Activated effector memory CD4-positive, alpha-beta T cell treated with anti-CD3 and anti-CD28 coated beads, Interleukin-2, amount 50 U/mL, for 16 hours (primary cell): Measurements from ENCODE around the gene ARHGAP22.

Experiments used
- DNase-seq: peaks from one replicate; pipeline ENCODE4 v3.0.0-alpha.2; 2020

Gene ARHGAP22

DNA sequence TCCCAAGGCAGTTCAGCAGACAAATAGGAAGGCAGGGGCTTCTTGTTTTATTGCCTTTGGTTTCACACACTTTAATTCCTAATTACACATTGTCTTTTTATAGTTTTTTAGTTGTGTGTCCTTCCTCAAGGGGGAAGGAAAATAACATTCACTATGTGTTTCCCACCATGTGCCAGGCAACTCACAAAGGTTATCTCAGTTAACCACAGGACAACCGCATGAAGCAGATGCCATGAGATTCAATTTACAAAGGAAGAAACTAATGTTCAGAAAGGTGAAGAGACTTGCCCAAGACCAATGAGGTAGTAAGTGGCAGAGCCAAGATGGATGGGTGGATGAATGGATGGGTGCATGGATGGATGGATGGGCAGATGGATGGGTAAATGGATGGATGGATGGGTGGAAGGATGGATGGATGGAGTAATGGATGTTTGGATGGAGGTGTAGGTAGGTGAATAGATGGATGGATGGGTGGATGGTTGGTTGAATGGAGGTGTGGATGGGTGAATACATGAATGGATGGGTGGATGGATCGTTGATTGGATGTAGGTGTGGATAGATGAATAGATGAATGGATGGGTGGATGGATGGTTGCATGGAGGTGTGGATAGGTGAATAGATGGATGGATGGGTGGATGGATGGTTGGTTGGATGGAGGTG lies 77.9 kb downstream of the ARHGAP22 start:
- DNase-seq, result no peak

DNA sequence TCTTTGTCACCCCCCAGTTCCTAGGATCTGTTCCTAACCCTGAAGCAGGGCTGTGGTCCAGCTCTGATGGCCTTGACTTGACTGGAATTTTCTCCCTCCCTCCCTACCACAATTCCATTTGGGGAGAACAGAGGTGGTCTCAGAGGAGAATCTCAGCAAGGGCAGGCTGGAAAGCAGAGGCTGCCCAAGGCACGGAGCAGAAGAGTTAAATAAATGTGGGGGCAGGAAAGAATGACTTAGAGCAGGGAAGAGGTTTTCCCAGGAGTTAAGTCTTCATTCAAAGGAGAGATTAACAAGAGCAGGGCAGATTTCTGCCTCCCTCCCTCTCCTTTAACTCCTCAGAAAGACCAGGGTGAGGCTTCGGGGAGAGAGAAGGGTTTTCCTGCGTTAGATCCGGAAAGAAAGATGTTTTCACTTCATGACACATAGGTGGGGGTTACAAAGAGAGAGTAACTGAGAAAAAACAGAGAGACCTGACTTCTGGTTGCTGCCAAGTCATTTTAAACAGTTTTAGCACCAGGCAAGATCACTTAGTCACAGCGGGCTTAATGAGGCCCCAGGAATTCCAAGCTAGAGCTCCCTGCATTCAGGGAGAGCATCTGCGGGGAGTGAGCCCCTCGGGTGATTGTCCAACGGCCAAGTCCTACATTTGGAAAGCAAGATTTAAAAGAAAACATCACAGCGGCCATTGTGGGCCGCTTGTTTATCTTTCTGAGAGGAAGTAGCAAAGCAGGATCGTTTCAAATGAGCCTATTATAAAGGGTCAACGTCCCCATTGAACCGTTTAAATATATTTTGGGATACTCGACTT lies 78.7 kb downstream of the ARHGAP22 start:
- no peak for DNase-seq

DNA sequence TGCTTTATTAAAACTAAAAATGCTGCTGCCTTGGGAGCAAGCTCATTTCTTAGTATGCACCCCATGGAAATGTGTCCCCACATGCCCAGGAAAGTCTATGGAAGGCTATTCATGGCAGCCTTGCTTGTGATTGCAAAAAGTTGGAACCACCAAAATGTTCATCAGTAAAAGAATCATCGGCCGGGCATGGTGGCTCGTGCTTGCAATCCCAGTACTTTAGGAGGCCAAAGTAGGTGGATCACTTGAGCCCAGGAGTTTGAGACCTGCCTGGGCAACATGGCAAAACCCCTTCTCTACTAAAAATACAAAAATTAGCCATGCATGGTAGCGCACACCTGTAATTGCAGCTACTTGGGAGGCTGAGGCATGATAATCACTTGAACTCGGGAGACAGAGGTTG lies 79.8 kb downstream of the ARHGAP22 start:
- no peak for DNase-seq

DNA sequence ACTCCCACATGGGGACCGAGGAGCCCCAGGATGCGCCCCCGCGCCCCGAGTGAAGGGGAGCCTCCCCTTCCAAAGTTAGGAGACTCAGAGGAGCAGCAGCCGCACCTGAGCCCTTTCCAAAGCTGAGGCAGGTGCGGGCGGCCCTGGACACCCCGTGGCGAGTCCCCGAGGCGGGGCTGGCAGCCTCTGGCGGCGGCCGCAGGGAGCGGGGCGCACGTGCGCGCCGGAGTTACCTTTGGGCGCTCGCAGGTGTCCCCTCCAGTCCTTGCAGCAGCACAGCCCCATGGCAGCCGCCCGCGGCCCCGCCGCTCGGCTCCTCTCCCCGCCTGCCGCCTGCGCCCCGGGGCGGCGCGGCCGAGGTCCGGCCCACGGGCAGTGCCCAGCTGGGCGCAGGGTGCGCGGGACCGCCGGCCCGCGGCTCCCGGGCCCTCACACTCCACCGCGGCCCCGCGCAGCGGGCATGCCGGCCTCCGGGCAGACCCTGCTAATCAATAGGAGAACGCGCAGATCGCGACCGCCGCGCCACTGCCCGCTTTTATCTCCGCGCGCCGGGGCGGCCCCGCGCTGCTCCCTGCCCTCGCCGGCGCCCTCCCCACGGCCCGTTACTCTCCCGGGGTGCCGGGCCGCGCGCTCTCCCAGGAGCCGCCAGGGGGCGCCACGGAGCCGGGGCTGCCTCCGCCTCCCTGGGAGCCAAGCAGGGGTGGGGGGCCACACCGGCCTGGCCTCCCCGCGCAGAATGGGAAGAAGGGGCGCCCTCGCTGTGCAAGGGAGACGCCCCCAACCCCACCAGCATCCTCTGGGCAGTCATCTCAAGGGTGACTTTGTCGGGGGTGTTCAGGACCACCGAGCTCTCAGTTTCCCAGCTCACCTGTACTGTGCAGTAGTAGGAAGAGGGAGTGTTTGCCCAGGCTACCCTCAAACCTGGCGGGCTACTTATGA lies 80.8 kb downstream of the ARHGAP22 start:
- no peak for DNase-seq

DNA sequence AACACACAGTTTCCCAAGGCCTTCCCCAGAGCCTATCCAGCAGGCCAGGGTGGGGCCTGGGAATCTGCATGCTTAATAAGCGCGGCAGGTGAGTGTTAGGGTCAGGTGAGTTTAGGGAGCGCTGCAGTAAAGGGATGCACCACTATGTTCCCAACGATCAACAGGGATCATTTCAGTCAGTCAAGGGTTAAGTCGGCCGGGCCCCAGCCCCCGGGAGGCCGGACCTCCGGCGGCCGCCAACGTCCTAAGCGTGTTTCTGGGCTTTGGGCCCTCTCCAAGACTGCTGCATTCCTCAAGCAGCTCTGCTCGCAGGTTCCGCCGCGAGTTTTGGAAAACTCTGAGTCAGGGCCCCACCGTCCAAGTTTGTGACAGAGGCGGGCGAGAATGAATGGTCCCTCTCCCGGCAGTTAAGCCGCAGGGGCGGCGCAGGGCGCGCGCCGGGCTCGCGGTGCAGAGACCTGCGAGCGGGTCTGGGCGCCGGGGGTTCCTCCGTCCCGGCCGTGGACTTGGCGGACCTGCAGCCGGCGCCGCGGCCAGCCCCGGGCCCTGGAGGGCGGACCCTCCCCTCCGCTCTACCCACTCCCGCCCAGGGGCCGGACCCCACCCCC lies 81.6 kb downstream of the ARHGAP22 start:
- no peak for DNase-seq

DNA sequence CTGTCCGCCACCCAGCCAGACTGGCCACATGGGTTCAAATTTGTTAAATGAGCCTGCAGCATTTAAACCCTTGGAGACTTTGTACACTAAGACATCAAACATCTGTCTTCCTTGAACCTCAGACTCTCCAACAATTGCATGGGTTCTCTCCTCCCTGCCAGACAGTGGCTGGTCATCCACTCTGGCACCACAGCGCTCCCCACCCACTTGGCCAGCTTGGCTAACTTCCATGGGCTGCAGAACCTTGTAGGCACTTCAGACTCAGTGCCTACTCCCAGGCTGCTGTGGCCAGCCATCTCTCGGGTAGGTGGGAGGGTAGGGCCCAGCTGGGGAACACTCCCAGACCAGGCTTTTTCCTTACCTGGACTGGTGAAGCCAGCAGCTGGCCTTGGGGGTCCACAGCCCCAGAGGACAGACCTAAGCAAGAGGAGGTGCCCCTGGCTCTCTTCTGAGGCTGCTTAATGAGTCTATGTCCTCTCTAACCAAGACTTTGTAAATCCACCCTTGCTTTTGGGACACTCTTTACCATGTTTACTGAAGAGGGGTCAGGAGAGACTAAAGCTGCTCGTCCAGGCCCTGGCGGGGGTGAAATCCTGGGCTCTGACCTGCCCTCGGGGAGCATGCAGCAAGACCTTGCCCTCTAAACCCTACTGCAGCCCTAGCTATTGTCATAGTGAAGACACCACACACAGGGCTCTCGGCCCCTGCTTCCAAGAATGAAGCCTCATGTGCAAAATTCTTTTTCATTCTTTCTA lies 82.7 kb downstream of the ARHGAP22 start:
- no peak for DNase-seq

DNA sequence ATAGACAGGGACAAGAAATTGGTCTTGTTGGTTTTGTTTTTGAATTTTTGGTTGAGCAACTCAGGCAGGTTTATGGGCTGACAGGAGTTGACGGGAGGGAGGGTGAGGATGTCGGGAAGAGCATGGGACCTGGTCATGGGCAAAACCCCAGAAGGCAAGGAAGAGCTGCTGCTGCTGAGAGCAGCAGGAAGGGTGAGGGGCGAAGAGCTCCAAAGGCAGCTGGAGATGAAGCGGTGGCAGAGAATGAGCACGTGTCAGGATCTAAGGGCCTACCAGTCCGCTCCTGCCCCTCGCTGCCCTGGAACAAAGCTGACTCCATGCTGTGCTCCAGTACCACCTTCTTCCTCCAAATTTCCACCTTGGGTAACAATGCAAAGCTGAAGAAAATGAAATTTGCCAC lies 84.3 kb downstream of the ARHGAP22 start:
- no peak for DNase-seq

DNA sequence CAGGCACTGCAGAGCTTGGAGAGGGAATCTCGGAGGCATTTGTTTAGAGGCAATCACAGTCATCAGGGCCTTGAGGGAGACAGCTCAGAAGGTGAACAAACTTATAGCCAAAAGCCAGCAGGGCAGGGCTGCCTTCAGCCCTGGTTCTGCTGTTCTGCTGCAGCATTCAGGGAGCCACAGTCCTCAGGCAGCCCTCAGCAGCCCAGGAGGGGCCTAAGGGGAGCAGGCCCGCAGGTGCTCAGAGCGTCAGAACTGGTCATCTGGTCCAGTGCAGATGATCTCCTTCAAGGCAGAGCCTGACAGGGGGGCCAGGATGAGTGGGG lies 84.7 kb downstream of the ARHGAP22 start:
- no peak for DNase-seq

DNA sequence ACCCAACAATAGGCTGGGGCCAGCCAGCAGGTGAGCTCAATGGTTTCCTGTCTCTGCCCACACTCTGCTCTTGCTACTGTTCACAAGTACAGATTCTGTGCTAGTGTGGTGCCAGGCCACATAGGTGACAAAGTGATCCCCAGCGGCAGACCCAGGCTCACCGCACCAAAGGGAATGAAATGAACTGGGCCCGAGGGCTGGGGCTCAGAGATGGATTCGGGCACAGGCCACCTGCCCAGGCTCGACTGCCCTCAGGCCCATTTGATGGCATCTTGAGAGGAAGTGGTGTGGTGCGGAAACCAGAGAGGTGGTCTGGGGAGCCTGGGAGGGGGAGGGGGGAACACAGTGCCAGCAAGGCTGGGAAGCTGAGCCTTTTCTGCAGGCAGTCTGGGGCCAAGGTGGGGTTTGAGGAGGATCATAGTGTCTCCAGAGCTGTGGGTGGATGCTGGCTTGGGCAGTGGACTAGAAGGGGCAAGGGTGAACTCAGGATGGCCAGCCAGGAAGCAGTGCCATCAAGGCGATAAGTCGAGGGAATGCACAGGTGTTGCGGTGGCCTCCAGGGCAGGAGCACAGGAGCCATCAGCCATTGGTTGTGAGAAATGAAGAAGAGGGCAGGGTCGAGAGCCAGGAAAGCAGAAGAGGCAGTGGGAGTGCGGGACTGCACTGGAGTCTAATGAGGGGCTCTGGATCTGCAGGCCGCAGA lies 85.2 kb downstream of the ARHGAP22 start:
- DNase-seq, result no peak

DNA sequence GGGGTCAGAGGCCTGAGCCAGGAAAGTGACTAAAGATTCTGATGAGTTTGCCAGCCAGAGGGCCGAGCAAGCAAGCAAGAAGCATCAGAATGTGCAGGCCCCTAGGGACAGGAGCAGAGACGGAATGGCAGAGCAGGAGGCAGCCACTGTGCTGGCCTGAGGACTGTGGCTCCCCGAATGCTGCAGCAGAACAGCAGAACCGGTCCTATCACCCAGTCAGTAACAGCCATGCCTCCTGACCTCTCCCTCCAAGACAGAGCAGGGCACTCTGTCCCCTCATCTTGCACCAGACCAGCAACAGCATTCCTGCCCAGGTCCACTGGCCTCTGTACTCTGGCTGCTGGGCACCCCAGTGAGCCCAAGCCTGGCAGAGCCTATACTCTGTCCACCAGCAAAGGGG lies 85.9 kb downstream of the ARHGAP22 start:
- DNase-seq, result no peak

DNA sequence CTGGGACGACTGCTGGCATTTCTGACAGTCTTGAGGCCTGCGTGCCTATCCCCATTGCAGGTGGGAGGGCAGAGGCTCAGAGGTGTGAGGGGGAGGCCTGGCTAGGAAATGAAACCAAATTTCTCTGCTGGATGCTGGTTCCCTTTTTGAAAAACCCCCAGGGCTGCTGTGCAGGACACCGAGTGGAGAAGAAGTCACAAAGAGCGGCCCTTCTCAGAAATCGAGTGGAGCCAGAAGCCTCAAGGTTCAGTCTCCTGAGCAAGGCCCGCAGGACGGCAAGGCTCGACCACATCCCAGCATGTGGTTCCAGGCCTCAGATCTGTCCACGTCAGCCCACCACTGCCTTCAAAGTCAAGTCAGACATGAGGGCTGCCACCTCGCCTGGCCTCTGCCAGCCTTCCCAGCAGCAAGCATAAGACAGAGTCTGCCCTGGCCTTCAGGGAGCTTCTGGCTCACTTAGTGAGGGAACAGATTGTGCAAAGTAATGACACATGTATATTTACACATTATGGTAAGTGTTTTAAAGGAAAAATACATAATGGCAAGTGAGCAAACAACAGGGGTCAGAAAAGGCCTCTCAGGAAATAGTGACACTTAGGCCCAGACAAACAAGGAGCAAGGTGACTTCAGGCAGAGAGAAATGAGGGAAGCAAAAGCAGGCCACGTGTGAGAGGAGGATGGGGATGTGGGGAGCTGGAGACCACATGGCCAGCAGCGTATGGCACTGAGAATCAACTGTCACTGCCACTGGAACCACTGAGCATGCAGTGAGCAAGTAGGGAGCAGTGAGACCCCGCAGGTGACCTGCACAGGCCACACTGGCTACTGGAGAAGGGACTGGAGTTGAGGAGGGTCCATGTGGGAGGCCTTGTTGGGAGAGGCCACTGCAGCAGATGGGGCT lies 86.7 kb downstream of the ARHGAP22 start:
- DNase-seq, result no peak

DNA sequence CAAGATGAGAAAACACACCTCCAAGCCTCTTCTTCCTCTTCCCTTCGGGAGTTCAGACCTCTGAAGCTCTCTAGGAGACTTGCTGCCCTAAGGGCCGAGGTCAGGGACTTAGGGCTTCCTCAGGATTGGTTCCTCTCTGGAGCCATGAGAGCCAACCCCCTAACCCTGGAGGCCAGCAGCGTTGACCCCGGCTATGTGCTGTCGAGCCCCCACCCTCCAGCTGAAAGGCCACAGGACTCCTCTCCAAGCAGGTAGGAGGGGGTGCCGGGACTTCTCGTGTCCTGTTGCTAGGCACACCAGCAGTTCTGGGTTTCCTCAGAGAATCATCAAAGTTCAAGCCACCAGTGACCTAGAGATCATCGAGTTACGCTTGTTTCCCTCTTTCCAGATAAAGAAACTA lies 87.4 kb downstream of the ARHGAP22 start:
- DNase-seq, result no peak

DNA sequence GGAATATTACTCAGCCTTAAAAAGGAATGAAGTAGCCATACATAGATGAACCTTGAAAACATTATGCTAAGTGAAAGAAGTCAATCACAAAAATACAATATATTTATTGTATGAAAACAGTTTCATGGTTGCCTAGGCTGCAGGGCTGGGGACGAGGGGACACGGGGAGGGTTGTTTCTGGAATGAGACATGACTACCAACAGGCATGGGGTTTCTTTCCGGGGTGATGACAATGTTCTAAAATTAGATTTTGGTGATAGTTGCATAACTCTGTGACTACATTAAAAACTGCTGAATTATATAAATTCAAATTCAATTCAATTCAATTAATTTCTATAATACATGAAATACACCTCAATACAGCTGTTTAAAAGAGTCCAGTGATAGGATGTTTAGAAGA lies 88.0 kb downstream of the ARHGAP22 start:
- DNase-seq, result no peak

DNA sequence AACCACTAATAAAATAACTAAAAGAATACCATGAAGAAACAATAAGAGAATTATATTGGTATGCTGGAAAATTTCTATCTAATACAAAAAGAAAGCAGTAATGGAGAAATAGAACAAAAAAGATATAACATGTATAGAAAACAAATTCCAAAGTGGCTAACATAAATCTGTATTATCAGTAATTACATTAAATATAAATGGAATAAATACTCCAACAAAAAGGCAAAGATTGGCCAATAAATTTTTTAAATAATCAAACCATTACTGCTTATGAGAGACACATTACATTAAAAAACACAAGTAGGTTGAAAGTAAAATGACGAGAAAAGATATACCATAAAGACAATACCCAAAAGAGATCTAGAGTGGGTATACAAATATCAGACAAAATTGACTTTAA lies 90.0 kb downstream of the ARHGAP22 start:
- no peak for DNase-seq

DNA sequence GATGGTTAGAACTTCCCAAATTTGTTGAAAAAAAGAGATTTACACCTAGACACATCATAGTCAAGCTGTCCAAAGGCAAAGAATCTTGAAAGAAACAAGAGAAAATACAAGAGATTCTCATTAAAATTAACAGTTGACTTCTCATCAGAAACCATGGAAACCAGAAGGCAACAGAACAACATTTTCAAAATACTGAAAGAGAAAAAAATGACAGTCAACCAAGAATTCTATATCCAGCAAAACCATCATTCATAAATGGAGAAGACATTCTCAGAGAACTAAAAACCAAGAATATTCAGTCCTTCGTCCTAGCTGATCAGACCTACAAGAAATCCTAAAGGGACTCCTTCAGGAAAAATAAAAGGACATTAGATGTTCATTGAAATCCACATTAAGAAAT lies 90.6 kb downstream of the ARHGAP22 start:
- DNase-seq, result no peak

DNA sequence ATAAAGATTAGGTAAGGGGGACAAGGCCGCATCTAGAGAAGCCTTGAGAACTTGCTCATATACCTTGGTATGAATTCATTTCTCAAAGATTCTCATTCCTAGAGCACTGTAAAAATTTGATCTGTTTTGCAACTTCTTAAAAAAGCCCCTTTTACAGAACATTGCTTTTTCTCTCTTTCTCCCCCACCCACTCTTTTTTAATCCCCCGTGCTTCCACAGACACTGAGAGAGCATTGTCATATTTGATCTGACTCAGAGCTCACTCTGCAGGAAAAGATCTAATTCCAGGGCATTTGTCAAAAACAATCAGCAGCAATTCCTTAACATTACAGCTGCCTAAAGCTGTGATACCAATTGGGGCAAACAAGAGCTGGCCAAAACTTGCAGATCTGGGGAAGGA lies 92.0 kb downstream of the ARHGAP22 start:
- DNase-seq, result no peak

DNA sequence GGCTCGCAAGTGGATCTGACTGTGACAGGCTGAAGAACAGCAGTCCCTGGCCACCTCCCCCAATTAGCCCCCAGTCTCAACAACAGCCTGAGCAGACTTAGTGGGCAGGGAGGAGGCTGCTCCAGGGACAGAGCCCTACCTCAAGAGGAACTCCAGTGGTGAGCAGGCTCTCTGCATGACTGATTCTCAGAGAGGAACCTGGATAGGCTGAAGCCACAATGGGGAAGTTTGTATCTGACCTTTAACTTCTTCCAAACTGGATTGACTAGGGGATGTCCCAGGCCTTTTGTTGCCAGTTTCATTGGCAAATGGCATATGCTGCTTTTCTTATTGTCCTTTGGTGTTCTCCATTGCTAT lies 93.0 kb downstream of the ARHGAP22 start:
- DNase-seq, result no peak

DNA sequence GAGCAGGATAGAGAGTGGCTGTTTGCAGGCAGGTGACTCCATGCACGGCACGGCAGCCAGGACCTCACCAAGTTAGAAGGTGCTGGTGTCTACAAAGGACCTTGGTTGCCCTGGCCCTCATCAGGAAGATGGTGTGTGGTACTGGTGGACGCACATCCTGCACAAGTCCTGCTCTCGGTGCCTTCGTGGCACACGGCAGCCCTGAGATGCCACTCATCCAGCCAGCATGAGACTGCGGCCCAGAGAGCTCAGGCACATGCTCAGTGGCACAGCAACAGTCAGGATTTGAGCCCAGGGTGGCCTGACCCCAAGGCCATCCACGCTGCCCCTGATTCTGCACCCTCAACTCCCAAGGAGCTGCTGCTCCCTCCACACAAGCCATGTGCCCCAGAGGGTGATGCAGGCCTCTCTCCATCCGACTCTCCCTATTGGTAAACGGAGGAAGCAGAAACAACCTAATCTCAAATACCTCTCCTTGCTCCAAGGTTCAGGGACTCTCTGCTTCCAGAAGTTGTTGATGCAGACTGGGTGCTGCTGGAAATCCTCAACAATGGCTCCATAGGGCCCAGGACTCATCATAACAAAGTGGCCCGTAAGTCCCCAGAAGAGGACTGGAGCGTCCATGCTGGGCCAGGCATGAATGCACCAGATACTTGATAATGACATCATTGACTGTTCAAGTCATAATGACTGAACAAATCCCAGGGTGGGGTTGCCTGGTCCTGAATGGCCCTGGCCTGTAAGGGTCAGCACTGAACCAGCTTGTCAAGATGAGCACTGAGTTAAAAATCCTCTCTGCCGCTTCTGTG lies 93.6 kb downstream of the ARHGAP22 start:
- DNase-seq, result no peak

DNA sequence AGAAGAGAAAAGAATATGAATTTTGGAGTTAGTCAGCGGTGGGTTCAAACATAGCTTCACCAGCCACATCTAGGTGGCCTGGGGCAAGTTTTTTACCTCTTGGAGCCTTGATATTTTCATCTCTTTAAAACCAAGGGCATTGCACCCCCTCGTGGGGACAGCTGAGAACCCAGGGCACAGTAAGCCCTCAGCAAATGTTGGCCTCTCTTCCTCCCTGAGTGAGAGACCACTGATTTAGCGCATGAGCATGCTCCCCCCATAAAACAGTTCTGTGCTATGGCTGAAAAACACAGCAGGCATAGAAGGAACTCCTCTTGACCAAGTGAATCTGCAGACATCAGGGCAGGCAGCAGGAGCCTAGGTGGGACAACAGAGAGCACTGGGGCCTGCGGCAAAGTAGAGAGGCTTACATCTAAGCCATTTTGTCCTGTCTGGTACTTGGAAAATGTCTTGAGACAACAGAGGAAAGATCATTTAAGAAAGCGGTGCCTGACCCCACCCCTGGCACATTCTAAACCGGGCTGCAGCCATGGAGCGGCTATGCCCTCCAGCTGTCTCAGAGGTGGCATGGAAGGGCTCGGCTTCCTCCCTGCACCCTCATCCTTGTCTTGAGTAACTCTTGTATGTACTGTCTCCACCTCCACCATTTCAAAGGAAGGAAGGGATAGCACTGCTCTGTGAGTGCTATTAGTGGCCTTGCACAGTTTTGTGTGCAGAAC lies 94.7 kb downstream of the ARHGAP22 start:
- DNase-seq, result no peak
